ENCODE data around the gene AGMAT. TPM values are rescaled to one million over a fixed set of nuclear protein-coding genes. Genes with fewer than 3 reads are reported as not detected.

AGMAT gene
- total and polyA plus RNA-seq, 5 donors: 0.07 to 0.40 (median 0.12) TPM; not detected in 2

DNA sequence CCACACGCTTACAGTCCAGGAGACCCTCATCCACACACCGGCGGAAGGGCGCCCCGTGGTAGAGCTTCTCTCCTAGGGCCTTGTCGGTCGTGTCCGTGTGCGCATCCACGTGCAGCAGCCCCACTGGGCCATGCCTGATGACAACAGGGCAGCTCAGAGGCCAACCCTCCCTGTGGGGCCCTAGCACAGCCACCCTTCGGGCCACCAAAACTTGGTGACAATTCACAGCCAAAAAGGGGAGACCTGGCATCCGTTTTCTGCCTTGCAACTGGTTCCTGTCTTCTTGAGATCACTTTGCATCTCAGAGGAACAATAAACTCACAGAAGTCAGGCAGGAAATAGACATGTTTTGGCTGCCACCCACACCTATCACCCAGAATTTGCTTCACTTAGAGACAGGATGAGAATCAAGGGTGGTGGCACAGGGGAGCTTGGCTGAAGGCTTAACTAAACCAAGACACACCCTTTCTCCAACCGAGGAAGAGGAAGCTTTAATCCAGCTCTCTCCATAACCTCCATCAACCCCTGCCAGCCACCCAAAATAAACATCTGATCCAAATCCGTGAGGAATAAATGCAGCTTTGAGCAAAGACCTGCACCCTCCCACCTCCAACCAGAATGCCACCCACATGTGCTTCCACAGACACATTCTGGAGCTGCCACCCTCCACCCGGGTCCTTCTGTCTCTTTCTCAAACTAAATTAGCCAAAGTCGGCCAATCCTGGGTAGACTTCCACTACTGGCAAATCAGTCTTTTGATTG lies 5.7 kb downstream of the AGMAT start:
- intact Hi-C loops (cut with DNase I): no loop called here
- ATAC-seq (peak in 1 of 2 donors; percentile 26), DNase-seq (no peak)
- Histone ChIP-seq H3K4me1 (ENCODE audit: control insufficient read depth, insufficient read depth, low read length) (peaks cover 6% of the 10 kb centered on the region), H3K27ac (ENCODE audit: low read length) (no peak overlapping the region), H3K27me3 (ENCODE audit: control insufficient read depth, insufficient read depth) (no peaks in the 10 kb centered on the region), H3K4me3 (ENCODE audit: low read length) (no peak overlapping the region), H3K9me3 (ENCODE audit: control insufficient read depth, low read length) (no peaks in the 10 kb centered on the region)
- 81% methylated on average over 16 of the region's 16 CpGs for WGBS

DNA sequence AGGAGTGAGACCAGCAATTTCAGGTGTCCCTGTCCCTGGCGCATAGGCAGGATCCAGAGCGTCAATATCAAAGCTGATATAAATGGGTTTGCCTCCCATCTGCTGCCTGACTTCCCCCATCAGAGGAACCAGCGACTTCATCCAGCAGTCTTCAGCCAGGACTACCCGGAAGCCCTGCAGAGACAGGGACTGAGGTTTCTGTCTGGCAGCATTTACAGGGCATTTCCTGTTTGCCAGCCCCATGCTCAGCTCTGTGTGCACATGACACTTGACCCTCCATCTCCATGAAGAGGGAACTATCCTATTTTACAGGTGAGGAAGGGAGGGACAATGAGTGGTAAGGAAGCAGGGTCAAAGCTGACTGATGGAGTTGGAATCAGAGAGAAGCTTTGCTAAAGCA lies 7.2 kb downstream of the AGMAT start:
- 81% methylated on average over 4 of the region's 4 CpGs for WGBS
- H3K27me3 ChIP-seq (ENCODE audit: control insufficient read depth, insufficient read depth): no peaks in the 10 kb centered on the region
- ATAC-seq (no peak), DNase-seq (no peak)
- intact Hi-C loops (cut with DNase I): no loop called here
- H3K27ac ChIP-seq (ENCODE audit: low read length): no peak overlapping the region
- H3K4me1 ChIP-seq (ENCODE audit: control insufficient read depth, insufficient read depth, low read length): peaks cover 6% of the 10 kb centered on the region
- no peaks in the 10 kb centered on the region for H3K9me3 ChIP-seq (ENCODE audit: control insufficient read depth, low read length)
- H3K4me3 ChIP-seq (ENCODE audit: low read length): no peak overlapping the region

DNA sequence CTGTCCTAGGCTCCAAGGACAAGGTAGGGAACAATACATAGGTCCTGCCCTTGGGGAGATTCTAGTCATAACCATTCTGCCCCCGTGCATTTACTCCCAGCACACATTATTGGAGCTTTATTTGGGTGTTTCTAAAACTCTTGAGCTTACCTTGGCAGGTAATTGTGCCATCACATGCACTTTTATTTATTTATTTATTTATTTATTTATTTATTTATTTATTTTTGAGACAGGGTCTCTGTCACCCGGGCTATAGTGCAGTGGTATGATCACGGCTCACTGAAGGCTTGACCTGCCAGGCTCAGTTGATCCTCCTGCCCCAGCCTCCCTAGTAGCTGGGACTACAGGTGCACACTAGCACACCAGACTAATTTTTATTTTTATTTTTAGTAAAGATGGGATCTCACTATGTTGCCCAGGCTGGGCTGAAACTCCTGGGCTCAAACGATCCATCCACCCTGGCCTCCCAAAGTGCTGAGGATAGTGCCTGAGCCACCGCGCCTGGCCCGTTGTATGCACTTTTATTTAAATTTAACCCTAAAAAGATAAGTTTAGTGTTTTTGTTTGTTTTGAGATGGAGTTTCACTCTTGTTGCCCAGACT lies 9.2 kb downstream of the AGMAT start:
- Histone ChIP-seq H3K27ac (ENCODE audit: low read length) (no peak overlapping the region), H3K27me3 (ENCODE audit: control insufficient read depth, insufficient read depth) (no peaks in the 10 kb centered on the region), H3K4me1 (ENCODE audit: control insufficient read depth, insufficient read depth, low read length) (peaks cover 6% of the 10 kb centered on the region), H3K4me3 (ENCODE audit: low read length) (no peak overlapping the region), H3K9me3 (ENCODE audit: control insufficient read depth, low read length) (no peaks in the 10 kb centered on the region)
- no peak for ATAC-seq
- DNase-seq: no peak
- 96% methylated on average over 7 of the region's 7 CpGs for WGBS
- intact Hi-C loops (cut with DNase I): no loop called here

DNA sequence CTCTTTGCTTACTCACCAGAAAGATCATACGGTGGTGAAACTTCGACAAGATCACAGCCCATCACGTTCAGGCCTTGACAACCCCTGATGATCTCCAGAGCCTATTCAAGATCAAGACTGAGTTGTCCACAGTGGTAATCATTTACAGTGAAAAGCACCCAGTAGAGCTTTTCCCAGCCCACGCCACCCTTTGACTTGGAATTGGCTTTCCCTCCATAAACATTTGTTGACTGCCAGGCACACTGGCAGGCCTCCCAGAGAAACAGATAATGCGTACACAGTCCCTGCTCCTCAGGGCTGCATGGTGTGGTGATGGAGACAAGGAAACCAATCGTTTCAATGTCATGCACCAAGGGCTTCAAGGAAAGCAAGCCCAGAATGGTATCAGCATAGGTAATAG lies 10.1 kb downstream of the AGMAT start:
- Histone ChIP-seq H3K4me1 (ENCODE audit: control insufficient read depth, insufficient read depth, low read length) (peaks cover 6% of the 10 kb centered on the region), H3K9me3 (ENCODE audit: control insufficient read depth, low read length) (no peaks in the 10 kb centered on the region), H3K27ac (ENCODE audit: low read length) (no peak overlapping the region), H3K27me3 (ENCODE audit: control insufficient read depth, insufficient read depth) (no peaks in the 10 kb centered on the region), H3K4me3 (ENCODE audit: low read length) (no peak overlapping the region)
- peak in 1 of 3 donors; percentile 66 for DNase-seq
- WGBS: 46% methylated on average over 6 of the region's 6 CpGs
- intact Hi-C loops (cut with DNase I): no loop called here
- peak; percentile 41 to 66 for ATAC-seq

DNA sequence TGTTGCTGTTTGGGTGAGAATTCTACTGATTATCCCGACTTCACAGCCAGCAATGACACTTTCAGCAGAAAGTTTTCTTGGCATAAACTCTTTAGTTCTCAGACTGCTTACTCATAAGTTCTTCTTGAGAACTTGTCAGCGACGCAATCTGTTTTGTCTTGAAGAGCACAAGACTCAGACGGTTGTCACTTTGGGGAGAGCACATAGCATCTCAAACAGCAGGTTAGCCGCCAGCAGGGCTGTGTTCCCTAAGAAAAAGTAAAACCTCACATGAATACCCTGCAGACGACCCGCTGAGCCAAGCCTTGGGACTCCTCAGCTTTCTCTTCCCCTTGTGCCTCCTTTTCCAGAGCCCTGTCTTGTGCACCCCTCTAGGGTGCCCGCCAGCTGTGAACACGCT lies 11.4 kb downstream of the AGMAT start:
- intact Hi-C loops (cut with DNase I): no loop called here
- H3K27ac ChIP-seq (ENCODE audit: low read length): no peak overlapping the region
- no peaks in the 10 kb centered on the region for H3K9me3 ChIP-seq (ENCODE audit: control insufficient read depth, low read length)
- H3K4me1 ChIP-seq (ENCODE audit: control insufficient read depth, insufficient read depth, low read length): peaks cover 6% of the 10 kb centered on the region
- ATAC-seq (no peak), DNase-seq (no peak)
- H3K4me3 ChIP-seq (ENCODE audit: low read length): no peak overlapping the region
- 61% methylated on average over 9 of the region's 9 CpGs for WGBS
- no peaks in the 10 kb centered on the region for H3K27me3 ChIP-seq (ENCODE audit: control insufficient read depth, insufficient read depth)

DNA sequence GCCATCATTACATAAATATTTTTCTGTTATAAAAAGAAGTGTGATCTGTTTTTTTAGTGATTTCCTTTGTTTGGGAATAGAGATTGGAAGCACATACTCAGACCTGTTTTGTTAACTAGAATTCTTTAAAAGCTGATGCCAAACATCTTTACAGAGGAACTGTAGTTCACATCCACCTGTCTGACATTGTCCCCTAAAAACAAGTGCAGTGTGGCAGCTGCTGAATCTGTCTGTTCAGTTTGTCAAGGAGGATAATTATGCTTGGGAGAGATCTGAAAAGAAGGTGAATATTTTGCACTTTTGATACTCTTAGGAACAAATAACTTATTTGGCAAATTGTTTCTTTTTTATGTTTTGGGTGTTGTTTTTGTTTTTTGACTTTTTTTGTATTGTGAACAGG lies 13.6 kb downstream of the AGMAT start:
- ATAC-seq (no peak), DNase-seq (no peak)
- Histone ChIP-seq H3K9me3 (ENCODE audit: control insufficient read depth, low read length) (no peaks in the 10 kb centered on the region), H3K4me3 (ENCODE audit: low read length) (no peak overlapping the region), H3K27ac (ENCODE audit: low read length) (no peak overlapping the region), H3K4me1 (ENCODE audit: control insufficient read depth, insufficient read depth, low read length) (peaks cover 6% of the 10 kb centered on the region), H3K27me3 (ENCODE audit: control insufficient read depth, insufficient read depth) (no peaks in the 10 kb centered on the region)
- intact Hi-C loops (cut with DNase I): no loop called here

DNA sequence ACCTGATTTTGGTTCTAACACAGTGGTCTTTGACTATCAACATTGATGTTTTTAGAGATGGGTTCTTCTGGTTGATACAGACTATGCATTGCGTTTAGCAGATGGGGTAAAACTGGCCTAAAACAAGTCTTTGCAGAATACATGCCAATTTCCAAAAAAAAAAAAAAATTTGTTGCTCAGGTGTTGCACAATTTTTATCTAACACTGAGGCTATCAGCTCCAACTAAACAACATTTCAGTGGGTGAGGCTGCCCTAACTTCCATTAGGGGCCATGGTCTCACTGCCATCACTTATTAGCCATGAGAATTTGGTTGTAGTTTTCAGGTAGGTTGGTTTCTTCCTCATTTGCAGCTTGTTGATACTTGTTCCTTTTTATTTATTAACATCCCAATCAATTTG lies 14.0 kb downstream of the AGMAT start:
- Histone ChIP-seq H3K27me3 (ENCODE audit: control insufficient read depth, insufficient read depth) (no peaks in the 10 kb centered on the region), H3K27ac (ENCODE audit: low read length) (no peak overlapping the region), H3K4me1 (ENCODE audit: control insufficient read depth, insufficient read depth, low read length) (peaks cover 6% of the 10 kb centered on the region), H3K4me3 (ENCODE audit: low read length) (no peak overlapping the region), H3K9me3 (ENCODE audit: control insufficient read depth, low read length) (no peaks in the 10 kb centered on the region)
- intact Hi-C loops (cut with DNase I): no loop called here
- DNase-seq (no peak), ATAC-seq (no peak)
- WGBS: 98% methylated on average over 1 of the region's 1 CpG

DNA sequence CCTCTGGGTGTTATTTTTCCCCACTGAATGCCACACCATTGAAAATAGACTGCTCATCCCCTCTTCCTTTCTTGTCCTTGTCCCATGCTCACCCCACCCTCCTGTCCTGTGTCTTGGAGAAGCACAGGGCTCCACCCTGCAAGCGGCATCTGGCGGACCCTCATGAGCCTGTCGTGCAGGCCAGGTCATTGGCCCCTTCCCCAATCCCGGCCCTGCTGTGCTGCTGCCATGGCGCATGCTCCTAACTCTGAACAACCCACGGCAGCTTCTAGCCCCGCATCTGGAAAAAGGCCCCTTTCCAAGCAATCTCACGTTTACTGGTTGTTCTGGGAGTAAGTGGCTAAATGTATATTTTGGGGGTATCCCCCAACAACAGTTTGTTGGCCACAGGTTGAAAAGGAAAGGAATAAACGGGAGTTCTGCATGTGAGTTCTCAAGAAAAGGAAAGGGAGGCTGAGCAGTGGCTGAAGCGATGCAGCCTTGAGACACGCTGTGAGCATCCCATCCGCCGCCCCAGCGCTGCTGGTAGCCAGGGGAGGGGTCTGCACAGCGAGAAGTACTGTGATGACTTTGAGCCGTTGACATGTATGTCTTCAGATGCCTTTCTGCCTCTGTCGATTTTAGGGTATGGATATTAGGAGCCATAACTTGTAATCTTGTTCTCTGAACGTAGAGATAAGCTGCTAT lies 16.3 kb downstream of the AGMAT start:
- Histone ChIP-seq H3K4me3 (ENCODE audit: low read length) (no peak overlapping the region), H3K9me3 (ENCODE audit: control insufficient read depth, low read length) (no peaks in the 10 kb centered on the region), H3K4me1 (ENCODE audit: control insufficient read depth, insufficient read depth, low read length) (no peaks in the 10 kb centered on the region), H3K27ac (ENCODE audit: low read length) (no peak overlapping the region), H3K27me3 (ENCODE audit: control insufficient read depth, insufficient read depth) (no peaks in the 10 kb centered on the region)
- ATAC-seq: peak in 1 of 2 donors; percentile 22
- WGBS: 85% methylated on average over 18 of the region's 18 CpGs
- no peak for DNase-seq
- intact Hi-C loops (cut with DNase I): no loop called here

DNA sequence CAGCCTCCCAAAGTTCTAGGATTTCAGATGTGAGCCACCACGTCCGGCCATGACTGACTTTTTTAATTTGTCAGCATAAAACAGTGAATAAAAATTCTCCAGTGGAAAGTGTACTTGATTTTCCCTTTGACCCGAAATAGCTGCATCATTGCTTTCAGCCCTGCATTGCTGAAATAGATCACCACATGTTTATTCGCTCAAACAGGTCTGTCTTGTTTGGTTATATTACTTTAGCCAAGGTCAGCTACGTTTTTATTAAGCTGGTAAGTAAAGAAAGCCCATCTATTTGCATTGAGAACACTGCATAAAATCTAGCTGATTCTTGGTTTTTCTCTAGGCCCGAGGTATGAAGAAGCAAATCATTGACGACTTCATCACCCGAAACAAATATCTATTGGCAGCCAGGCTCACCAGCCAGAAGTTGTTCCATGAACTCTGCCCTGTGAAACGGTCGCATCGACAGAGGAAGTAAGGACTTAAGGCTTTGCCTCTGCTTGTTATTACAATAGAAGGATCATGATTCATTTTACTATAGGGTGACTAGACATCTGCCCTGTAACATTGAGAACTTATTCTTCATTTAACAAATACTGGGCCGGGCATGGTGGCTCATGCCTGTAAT lies 25.6 kb downstream of the AGMAT start:
- Histone ChIP-seq H3K27me3 (ENCODE audit: control insufficient read depth, insufficient read depth) (no peaks in the 10 kb centered on the region), H3K4me3 (ENCODE audit: low read length) (no peak overlapping the region), H3K9me3 (ENCODE audit: control insufficient read depth, low read length) (no peaks in the 10 kb centered on the region), H3K4me1 (ENCODE audit: control insufficient read depth, insufficient read depth, low read length) (no peaks in the 10 kb centered on the region), H3K27ac (ENCODE audit: low read length) (no peak overlapping the region)
- no peak for ATAC-seq
- no peak for DNase-seq
- 94% methylated on average over 12 of the region's 12 CpGs for WGBS
- intact Hi-C loops (cut with DNase I): no loop called here

DNA sequence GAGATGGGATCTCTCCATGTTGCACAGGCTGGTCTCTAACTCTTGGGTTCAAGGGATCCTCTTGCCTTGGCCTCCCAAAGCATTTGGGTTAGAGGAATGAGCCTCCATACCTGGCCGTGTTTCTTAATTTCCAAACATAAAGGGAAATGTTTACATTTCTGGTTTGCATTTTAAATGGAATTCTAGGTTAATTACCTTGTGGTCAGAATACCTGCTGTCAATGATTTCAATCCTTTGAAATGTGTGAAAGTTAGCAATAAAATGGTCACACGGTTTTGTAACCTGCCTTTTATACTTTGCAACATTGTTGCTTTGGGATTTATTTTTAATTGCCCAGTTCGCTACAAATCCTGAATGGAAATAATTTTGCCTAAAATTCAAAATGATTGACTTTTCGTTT lies 26.3 kb downstream of the AGMAT start:
- 93% methylated on average over 4 of the region's 4 CpGs for WGBS
- intact Hi-C loops (cut with DNase I): no loop called here
- H3K27ac ChIP-seq (ENCODE audit: low read length): no peak overlapping the region
- DNase-seq: no peak
- no peaks in the 10 kb centered on the region for H3K27me3 ChIP-seq (ENCODE audit: control insufficient read depth, insufficient read depth)
- H3K4me1 ChIP-seq (ENCODE audit: control insufficient read depth, insufficient read depth, low read length): no peaks in the 10 kb centered on the region
- ATAC-seq: no peak
- H3K9me3 ChIP-seq (ENCODE audit: control insufficient read depth, low read length): no peaks in the 10 kb centered on the region
- no peak overlapping the region for H3K4me3 ChIP-seq (ENCODE audit: low read length)

DNA sequence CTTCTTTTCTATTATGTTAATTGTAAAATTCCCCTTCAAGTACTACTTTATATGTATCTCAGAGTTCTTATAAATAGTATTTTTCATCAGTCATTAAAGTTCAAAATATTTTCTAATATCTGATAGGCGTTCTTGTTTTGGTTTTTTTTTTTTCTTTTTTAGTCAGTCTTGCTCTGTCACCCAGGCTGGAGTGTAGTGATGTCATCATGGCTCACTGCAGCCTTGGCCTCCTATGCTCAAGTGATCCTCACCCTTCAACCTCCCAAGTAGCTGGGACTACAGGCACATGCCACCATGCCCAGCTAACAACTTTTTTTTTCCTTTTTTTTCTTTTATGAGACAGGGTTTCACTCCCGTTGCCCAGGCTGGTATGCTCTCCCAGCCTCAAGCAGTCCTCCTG lies 27.3 kb downstream of the AGMAT start:
- no peak overlapping the region for H3K4me3 ChIP-seq (ENCODE audit: low read length)
- no peaks in the 10 kb centered on the region for H3K27me3 ChIP-seq (ENCODE audit: control insufficient read depth, insufficient read depth)
- H3K9me3 ChIP-seq (ENCODE audit: control insufficient read depth, low read length): no peaks in the 10 kb centered on the region
- no peak for ATAC-seq
- no peaks in the 10 kb centered on the region for H3K4me1 ChIP-seq (ENCODE audit: control insufficient read depth, insufficient read depth, low read length)
- intact Hi-C loops (cut with DNase I): no loop called here
- 94% methylated on average over 2 of the region's 2 CpGs for WGBS
- no peak overlapping the region for H3K27ac ChIP-seq (ENCODE audit: low read length)
- DNase-seq: no peak
